AML-193 (cell line): ENCODE measurements around the gene GXYLT2.
"Not testable (repeated sequence)": the region's sequence is repeated elsewhere in the genome, so short reads cannot be mapped to it uniquely, and the experiment has no call there.

ENCODE experiments used
- DNase-seq, 2 experiments: peaks; one replicate each; lab custom pipeline; 2025; lab: John Stamatoyannopoulos, UW

The GXYLT2 gene

GRCh38 chr3:72892081-72892775, 4.4 kb downstream of the GXYLT2 start:
- DNase-seq: no peak

DNA sequence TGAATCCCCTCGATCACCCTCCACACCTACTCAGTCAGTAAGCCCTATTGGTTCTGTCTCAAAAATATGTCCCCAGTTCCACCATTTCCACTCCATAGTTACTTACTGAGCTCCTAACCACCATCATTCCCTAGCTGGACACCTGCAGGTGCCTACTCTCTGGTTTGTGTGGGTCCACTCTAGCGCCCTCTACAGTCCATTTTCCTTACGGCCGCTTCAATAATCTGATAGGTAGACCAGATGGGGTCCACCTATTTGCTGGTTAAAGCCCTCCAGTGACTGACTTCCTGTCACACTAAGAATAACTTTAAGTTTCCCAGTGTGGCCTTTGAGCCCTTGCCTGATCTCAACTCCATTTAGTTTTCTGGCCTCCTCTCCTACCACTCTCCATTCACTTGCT, 5.0 kb downstream of the GXYLT2 start:
- DNase-seq: no peak

DNA sequence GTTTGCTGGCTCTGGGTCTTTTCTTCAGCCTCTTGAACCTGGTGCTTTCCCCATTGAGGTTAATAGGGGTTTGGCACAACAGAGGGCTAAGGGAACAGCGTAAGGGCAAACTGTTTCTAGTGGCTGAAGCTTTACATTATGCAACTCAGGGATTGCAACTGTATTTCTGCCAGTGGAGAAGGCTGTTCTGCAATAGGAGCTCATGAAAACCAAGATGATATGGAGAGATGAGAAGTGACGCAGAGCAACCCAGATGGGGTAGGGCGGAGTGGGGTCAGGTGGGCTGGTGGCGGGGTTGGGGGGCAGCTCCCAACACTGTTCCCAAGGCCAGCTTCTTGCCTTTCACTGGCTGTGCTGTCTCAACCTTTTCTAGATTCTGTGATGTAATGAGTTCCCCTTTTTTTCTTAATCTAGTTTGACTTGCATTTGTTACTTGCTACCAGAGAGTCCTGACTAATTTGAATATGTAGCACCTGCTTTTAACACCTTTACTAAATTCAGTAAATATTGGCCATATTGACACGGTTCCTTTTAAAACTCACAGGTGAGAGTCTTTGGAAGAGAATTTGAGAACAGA, 7.2 kb downstream of the GXYLT2 start:
- peak; percentile 91 to 94 for DNase-seq

DNA sequence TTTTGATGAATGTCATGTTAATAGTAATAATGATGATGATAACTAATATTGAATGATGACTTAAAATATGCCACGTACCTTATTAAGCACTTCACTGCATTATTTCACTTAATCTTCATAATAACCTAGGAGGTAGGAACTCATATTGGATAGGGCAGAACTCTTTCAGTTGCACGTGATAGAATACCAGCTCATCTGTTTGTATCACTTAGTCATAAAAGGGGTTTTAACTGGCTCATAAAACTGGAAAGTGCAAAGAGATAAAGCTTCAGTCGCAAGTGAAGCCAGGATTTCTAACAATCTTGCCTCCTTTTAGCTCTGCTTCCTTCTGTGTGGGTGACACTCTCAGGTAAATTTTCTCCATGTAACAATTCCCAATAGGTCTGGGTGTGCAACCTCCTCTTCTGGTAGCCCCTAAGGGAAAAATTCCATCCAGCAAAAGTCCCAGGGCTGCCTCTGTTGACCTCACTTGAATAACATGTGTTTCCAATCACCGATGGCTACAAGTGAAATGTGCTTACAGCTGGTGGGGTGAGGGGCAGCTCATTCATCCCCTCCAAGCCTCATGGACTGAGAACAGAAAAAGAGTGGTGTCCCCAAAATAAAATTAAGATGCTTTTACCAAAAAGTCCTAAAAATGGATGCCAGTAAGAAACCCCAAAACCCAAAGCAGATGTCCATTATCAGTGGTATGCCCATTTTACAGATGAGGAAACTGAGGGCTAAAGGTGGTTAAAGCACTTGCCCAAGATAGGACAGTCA, 9.3 kb downstream of the GXYLT2 start:
- no peak for DNase-seq

DNA sequence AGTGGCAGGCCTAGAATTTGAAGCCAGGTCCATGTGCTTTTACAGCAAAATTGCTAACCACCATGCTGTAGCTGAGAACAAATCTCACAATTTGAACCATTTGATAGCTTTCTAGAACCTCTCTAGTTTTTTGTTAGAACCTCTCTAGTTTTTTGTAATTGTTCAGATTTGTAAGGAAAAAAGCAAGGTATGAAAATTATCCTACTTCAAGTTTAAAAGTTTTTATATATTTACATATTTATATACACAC, 9.8 kb downstream of the GXYLT2 start:
- DNase-seq: no peak

- DNase-seq: no peak
Measured at GRCh38 chr3:72899349-72899765, 11.5 kb downstream of the GXYLT2 start.

GRCh38 chr3:72900048-72900447, 12.2 kb downstream of the GXYLT2 start:
- no peak for DNase-seq

- no peak for DNase-seq
Measured at GRCh38 chr3:72901840-72902239, 14.0 kb downstream of the GXYLT2 start.

DNA sequence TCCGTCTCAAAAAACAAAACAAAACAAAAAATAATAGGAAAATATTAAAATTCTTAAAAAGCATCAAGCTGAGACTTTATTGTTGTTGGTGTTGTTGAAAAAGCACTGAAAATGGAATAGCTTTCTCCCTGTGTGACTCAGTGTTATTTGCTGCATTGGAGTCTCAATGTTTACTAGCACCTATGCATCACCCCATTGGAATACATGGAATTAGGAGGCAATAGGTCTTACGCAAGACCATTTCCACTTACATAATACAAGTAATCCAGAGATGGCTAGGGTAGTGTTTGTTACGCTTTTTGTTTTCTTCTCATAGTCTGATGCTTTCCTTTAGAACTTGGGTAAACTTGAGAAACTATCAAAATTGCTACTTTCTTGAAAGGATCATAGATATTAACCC, 15.2 kb downstream of the GXYLT2 start:
- no peak for DNase-seq

GRCh38 chr3:72904163-72904562, 16.3 kb downstream of the GXYLT2 start:
- no peak for DNase-seq

GRCh38 chr3:72906154-72906553, 18.3 kb downstream of the GXYLT2 start:
- DNase-seq: no peak

DNA sequence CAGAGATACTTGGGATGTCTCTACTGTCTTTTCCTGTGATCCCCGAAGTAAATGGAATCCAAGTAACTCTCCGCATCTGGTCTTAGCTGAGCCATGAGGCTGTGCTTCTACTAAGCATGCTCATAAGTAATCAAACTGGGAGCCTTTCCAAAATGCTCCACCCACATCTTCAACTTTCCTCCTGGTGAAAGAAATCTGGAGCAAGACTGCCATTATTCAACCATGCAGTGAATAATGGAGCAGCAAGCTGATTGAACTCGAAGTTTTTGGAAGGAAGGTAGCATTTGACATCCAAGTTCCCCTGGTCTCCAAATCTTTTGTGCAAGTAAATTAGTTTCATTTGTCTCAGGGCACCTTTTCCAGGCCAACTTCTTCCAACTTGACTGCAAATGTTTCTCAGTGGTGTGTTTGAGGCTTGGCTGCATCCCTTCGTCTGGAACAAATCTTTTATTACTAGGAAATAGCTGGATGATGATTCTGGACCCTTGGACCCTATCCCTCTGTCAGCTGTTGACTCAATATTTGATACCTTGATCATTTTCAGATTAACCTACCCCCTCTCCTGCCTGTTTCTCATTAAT, 19.4 kb downstream of the GXYLT2 start:
- DNase-seq: no peak

DNA sequence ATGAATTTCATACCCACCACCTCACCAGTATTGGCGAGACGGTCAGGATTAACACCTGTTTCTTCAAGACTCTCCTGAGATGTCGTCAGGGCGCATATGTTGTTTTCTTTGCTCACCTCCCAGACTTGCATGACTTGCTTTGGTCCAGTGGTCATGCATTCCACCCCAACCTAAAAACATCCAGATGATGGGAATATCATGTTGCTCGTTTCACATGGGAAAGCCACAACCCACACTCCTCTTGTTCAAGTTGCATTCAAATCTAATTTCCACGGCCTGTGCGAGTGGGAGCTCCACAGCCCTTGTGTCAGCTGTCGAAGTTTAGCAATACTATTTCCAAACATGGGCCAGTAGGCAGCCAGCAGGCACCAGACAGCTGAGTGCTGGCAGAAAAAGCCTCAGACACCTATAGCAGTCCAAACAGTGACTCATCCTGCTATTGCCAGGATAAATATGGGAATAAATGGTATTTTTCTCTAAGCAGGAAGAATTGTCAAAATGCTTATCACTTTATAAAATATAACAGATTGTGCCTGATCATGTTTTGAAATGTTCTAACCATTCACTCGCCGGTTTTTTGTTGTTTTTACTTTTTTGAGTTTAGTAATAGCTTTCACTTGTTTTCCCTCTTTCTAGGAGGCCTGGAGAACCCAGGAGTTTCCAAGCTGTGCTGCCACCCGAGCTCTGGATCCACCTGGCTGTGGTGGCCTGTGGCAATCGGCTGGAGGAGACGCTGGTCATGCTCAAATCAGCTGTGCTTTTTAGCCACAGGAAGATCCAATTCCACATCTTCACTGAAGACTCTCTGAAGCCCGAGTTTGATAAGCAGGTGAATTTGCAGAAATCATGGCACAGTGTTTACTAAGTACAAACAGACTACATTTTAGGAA, 20.1 kb downstream of the GXYLT2 start:
- no peak for DNase-seq

DNA sequence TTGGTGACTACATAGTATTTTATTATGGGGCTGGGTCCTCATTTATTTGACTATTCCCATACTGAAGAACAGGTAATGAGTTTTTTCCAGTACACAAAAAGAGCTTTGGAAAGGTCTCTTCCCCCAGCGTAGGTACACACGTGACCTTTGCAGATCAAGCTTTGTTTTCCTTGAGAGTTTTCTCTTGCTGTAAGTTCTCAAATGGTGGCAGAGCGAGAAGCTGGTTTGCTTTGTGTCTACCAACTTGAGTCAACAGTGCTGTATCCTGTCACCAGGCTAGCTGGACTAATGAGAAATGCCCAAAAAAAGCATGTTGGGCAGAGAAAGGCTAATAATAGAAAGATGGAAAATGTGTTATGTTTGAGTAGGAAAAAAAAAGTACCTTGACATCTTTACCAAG, 21.7 kb downstream of the GXYLT2 start:
- DNase-seq: no peak

DNA sequence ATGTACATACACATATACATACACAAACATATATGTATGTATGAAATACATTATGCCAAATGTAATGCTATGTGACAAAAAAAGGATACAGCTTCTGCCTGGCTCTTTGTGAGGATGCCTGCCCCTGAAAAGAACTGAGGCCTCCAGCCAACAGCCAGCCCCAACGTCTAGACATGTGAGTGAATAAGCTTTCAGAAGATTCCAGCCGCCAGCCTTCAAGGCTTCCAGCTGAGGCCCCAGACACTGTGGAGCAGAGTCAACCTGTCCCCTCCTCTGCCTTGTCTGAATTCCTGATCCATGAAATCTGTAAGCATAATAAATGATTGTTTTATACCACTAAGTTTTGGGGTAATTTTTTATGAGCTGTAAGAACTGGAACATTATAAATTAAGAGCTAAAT, 24.7 kb downstream of the GXYLT2 start:
- DNase-seq: no peak

DNA sequence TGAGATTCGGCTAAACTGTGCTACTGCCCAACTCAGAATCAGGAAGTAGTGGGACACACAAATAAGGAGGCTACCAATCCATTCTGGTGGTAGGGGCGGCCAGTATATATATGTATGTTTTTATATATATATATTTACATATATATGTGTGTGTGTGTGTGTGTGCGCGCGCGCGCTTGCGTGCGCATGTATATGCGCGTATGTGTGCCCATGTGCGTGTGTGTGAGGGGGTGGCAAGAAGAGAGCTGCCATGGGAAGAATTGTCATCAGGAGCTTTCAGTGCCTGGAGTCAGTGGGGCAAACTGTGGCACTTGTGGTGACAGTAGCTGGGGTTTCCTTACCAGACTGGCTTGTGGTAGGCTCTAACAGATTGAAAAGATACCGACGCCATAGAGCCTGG, 26.5 kb downstream of the GXYLT2 start:
- DNase-seq: no peak

DNA sequence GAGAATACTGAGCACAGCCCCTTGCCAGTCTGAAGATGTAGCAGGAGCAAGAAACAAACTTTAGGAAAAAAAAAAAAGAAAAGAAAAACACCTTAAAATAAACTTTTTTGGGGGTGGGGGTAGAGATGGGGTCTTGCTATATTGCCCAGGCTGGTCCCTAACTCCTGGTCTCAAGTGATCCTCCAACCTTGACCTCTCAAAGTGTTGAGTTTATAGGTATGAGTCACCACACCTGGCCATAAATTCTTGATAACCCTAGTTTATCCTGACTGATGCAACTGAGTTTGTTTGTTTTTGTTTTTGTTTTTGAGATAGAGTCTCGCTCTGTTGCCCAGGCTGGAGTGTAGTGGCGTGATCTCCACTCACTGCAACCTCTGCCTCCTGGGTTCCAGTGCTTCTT, 28.4 kb downstream of the GXYLT2 start:
- DNase-seq: no peak

DNA sequence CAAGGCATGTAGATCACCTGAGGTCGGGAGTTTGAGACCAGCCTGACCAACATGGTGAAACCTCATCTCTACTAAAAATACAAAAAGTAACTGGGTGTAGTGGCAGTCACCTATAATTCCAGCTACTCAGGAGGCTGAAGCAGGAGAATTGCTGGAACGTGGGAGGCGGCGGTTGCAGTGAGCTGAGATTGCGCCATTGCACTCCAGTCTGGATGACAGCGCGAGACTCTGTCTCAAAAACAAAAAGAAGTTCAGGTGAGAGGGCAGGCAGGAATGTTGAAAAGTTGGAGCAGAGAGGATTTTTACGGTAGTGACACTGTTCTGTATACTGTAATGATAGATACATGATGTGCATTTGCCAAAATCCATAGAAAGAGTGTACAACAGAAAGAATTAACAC, 31.7 kb downstream of the GXYLT2 start:
- no peak for DNase-seq

DNA sequence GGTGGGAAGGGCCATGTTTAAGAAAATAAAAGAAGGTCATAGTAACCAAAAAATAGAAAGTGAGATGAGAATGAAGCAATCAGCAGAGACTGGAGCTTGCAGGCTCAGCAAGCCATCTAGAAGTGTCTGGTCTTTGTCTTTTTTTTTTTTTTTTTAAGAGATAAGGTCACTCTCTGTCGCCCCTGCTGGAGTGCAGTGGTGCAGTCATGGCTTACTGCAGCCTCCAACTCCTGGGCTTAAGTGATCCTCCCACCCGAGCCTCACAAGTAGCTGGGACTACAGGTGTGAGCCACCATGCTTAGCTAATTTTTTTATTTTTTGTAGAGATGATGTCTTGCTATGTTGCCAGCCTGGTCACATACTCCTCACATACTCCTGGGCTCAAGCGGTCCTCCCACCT, 36.2 kb downstream of the GXYLT2 start:
- no peak for DNase-seq

GRCh38 chr3:72928781-72929735, 41.2 kb downstream of the GXYLT2 start:
- not testable (repeated sequence) for DNase-seq

GRCh38 chr3:72930754-72931153, 42.9 kb downstream of the GXYLT2 start:
- no peak for DNase-seq
